ENCODE data around the gene GBX2.

GRCh38 chr2:236208019-236208926, 40.1 kb upstream of the GBX2 start:
- TF ChIP-seq POLR2A (IDR thresholded peaks at IDR 0.05): no peak
- TF ChIP-seq, protein P1, sequence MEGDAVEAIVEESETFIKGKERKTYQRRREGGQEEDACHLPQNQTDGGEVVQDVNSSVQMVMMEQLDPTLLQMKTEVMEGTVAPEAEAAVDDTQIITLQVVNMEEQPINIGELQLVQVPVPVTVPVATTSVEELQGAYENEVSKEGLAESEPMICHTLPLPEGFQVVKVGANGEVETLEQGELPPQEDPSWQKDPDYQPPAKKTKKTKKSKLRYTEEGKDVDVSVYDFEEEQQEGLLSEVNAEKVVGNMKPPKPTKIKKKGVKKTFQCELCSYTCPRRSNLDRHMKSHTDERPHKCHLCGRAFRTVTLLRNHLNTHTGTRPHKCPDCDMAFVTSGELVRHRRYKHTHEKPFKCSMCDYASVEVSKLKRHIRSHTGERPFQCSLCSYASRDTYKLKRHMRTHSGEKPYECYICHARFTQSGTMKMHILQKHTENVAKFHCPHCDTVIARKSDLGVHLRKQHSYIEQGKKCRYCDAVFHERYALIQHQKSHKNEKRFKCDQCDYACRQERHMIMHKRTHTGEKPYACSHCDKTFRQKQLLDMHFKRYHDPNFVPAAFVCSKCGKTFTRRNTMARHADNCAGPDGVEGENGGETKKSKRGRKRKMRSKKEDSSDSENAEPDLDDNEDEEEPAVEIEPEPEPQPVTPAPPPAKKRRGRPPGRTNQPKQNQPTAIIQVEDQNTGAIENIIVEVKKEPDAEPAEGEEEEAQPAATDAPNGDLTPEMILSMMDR (IDR thresholded peaks at IDR 0.05): no peak
